ENCODE data around the gene TBX19.

TBX19 gene

DNA sequence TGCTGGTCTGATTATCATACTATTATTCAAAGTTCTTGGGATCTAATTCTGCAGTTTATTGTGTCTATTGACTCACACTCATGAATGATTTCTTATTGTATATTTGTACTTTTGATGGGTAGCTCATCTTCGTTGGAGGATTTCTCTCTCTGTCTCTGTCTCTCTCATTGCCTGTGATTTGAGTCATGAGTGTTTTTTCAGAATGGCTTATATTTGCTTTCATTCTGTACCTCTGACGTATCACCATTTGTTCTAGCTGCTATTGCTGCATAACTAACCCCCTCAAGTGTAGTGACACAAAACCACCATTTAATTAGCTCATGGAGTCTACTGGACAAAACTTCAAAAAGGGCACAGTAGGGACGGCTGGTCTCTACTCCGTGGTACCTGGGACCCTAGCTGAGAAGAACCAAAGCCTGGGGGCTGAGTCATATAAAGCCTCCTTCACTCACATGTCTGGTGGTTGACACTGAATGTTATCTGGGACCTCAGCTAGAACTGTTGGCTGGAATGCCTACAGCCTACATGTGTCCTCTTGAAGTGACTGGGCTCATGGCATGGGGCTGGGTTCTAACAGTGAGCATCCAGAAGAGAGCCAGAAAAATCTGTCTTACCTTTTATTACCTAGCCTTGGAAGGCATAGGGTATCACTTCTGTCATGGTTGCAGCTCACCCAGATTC, 44.2 kb downstream of the TBX19 start:
- DNase-seq, result no peak
- no peak overlapping the region for H2AFZ ChIP-seq (ENCODE audit: low read depth, low read length)
- H2AK5ac ChIP-seq (ENCODE audit: low read length, severe bottlenecking), result no peak overlapping the region
- no peaks in the 10 kb centered on the region for H3K4me1 ChIP-seq (ENCODE audit: control insufficient read depth, insufficient read depth, low read depth, low read length)
- H3K14ac ChIP-seq (ENCODE audit: low read length in 2 of 2), result no peak overlapping the region
- 88% methylated on average over 4 of the region's 4 CpGs for WGBS
- H3K18ac ChIP-seq (ENCODE audit: low read depth in 1 of 2, low read length in 2 of 2), result no peak overlapping the region
- no peak overlapping the region for H4K91ac ChIP-seq (ENCODE audit: low read length)
- no peak overlapping the region for H2BK120ac ChIP-seq (ENCODE audit: low read depth, low read length)
- no peak overlapping the region for H3K4me2 ChIP-seq (ENCODE audit: low read length, poor library complexity, severe bottlenecking)
- no peak overlapping the region for H3K4me3 ChIP-seq (ENCODE audit: insufficient read depth in 1 of 2, low read depth in 1 of 2, low read length in 2 of 2)
- H2BK12ac ChIP-seq (ENCODE audit: low read length in 2 of 2), result no peak overlapping the region
- no peak overlapping the region for H2BK5ac ChIP-seq (ENCODE audit: low read depth, low read length, poor library complexity, severe bottlenecking)
- H2BK15ac ChIP-seq (ENCODE audit: low read depth, poor library complexity, severe bottlenecking), result no peak overlapping the region
- no peaks in the 10 kb centered on the region for H3K36me3 ChIP-seq (ENCODE audit: control insufficient read depth in 1 of 2, insufficient read depth in 2 of 2, low read depth in 1 of 2, low read length in 2 of 2)
- H3K23ac ChIP-seq (ENCODE audit: low read length in 2 of 2), result no peak overlapping the region
- no peak overlapping the region for H3K27ac ChIP-seq (ENCODE audit: low read length, poor library complexity, severe bottlenecking)
- no peaks in the 10 kb centered on the region for H3K79me1 ChIP-seq (replicated peaks; ENCODE audit: low read length, poor library complexity, severe bottlenecking)
- no peaks in the 10 kb centered on the region for H3K27me3 ChIP-seq (ENCODE audit: control insufficient read depth in 1 of 2, insufficient read depth in 1 of 2, low read length in 2 of 2)
- H3K9me3 ChIP-seq (ENCODE audit: control insufficient read depth, low read length), result peaks cover 3% of the 10 kb centered on the region
- H3K9ac ChIP-seq (ENCODE audit: low read length), result no peak overlapping the region
- no peak overlapping the region for H3K4ac ChIP-seq (ENCODE audit: low read depth in 1 of 2, low read length in 2 of 2)
- H4K8ac ChIP-seq (ENCODE audit: low read length), result no peak overlapping the region

DNA sequence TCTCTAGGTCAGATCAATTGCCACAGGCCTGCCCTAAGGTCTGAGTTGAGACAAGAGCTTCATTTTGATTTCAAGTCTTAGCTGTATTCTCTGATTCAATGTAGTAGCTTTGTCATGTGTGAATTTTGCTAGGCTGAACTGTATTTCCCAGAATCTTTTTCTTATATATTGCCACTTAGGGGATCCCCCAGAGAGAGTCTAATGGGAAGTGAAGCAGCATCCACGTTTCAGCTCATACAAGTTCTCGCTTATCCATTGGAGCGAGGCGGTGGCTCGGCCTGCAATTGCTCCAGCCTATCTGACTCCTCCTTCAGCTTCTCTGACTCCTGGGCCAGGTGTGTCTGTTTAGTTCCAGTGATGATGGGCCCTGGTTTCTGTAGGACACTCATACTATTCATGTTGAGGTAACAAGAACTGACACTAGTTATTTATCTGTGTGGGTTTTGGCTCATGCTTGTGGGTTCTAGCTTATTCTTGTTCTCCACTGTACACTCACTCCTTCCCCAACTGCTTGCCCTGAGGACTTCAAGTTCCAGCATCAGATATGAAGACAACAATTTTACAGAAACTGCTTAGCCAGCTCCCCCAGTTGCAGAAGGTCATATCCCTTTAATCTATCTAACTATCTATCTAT, 48.2 kb downstream of the TBX19 start:
- H3K27ac ChIP-seq (ENCODE audit: low read length, poor library complexity, severe bottlenecking), result no peak overlapping the region
- no peaks in the 10 kb centered on the region for H3K4me1 ChIP-seq (ENCODE audit: control insufficient read depth, insufficient read depth, low read depth, low read length)
- H3K23ac ChIP-seq (ENCODE audit: low read length in 2 of 2), result no peak overlapping the region
- no peak overlapping the region for H3K18ac ChIP-seq (ENCODE audit: low read depth in 1 of 2, low read length in 2 of 2)
- H3K4me3 ChIP-seq (ENCODE audit: insufficient read depth in 1 of 2, low read depth in 1 of 2, low read length in 2 of 2), result no peak overlapping the region
- peaks cover 3% of the 10 kb centered on the region for H3K9me3 ChIP-seq (ENCODE audit: control insufficient read depth, low read length)
- H4K91ac ChIP-seq (ENCODE audit: low read length), result no peak overlapping the region
- H3K4ac ChIP-seq (ENCODE audit: low read depth in 1 of 2, low read length in 2 of 2), result no peak overlapping the region
- DNase-seq, result no peak
- H2AFZ ChIP-seq (ENCODE audit: low read depth, low read length), result no peak overlapping the region
- no peak overlapping the region for H3K4me2 ChIP-seq (ENCODE audit: low read length, poor library complexity, severe bottlenecking)
- H2BK15ac ChIP-seq (ENCODE audit: low read depth, poor library complexity, severe bottlenecking), result no peak overlapping the region
- H4K8ac ChIP-seq (ENCODE audit: low read length), result no peak overlapping the region
- no peak overlapping the region for H3K14ac ChIP-seq (ENCODE audit: low read length in 2 of 2)
- H3K36me3 ChIP-seq (ENCODE audit: control insufficient read depth in 1 of 2, insufficient read depth in 2 of 2, low read depth in 1 of 2, low read length in 2 of 2), result no peaks in the 10 kb centered on the region
- H3K79me1 ChIP-seq (replicated peaks; ENCODE audit: low read length, poor library complexity, severe bottlenecking), result no peaks in the 10 kb centered on the region
- no peak overlapping the region for H2BK120ac ChIP-seq (ENCODE audit: low read depth, low read length)
- H2AK5ac ChIP-seq (ENCODE audit: low read length, severe bottlenecking), result no peak overlapping the region
- no peak overlapping the region for H3K9ac ChIP-seq (ENCODE audit: low read length)
- no peak overlapping the region for H2BK5ac ChIP-seq (ENCODE audit: low read depth, low read length, poor library complexity, severe bottlenecking)
- WGBS, result 95% methylated on average over 5 of the region's 5 CpGs
- no peaks in the 10 kb centered on the region for H3K27me3 ChIP-seq (ENCODE audit: control insufficient read depth in 1 of 2, insufficient read depth in 1 of 2, low read length in 2 of 2)
- no peak overlapping the region for H2BK12ac ChIP-seq (ENCODE audit: low read length in 2 of 2)

DNA sequence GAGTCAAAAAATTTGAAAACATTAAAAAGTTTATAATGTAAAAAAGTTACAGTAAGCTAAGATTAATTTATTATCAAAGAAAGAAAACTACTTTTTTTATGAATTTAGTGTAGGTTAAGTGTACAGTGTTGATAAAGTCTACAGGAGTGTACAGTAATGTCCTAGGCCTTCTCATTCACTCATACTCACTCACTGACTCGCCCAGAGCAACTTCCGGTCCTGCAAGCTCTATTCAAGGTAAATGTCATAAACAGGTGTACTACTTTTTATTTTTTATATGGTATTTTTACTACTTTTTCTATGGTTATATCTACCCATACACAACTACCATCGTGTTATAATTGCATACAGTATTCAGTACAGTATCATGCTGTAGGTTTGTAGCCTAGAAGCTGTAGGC, 49.6 kb downstream of the TBX19 start:
- no peak overlapping the region for H2AFZ ChIP-seq (ENCODE audit: low read depth, low read length)
- no CpG with 5 or more reads among the region's 3 CpGs for WGBS
- no peak overlapping the region for H3K23ac ChIP-seq (ENCODE audit: low read length in 2 of 2)
- no peak overlapping the region for H3K18ac ChIP-seq (ENCODE audit: low read depth in 1 of 2, low read length in 2 of 2)
- no peak overlapping the region for H3K27ac ChIP-seq (ENCODE audit: low read length, poor library complexity, severe bottlenecking)
- H2BK120ac ChIP-seq (ENCODE audit: low read depth, low read length), result no peak overlapping the region
- H2BK12ac ChIP-seq (ENCODE audit: low read length in 2 of 2), result no peak overlapping the region
- no peak overlapping the region for H3K14ac ChIP-seq (ENCODE audit: low read length in 2 of 2)
- no peak overlapping the region for H2AK5ac ChIP-seq (ENCODE audit: low read length, severe bottlenecking)
- DNase-seq, result no peak
- no peak overlapping the region for H3K4me3 ChIP-seq (ENCODE audit: insufficient read depth in 1 of 2, low read depth in 1 of 2, low read length in 2 of 2)
- H2BK15ac ChIP-seq (ENCODE audit: low read depth, poor library complexity, severe bottlenecking), result no peak overlapping the region
- no peak overlapping the region for H3K4ac ChIP-seq (ENCODE audit: low read depth in 1 of 2, low read length in 2 of 2)
- H3K4me2 ChIP-seq (ENCODE audit: low read length, poor library complexity, severe bottlenecking), result no peak overlapping the region
- H4K91ac ChIP-seq (ENCODE audit: low read length), result no peak overlapping the region
- no peaks in the 10 kb centered on the region for H3K36me3 ChIP-seq (ENCODE audit: control insufficient read depth in 1 of 2, insufficient read depth in 2 of 2, low read depth in 1 of 2, low read length in 2 of 2)
- H3K79me1 ChIP-seq (replicated peaks; ENCODE audit: low read length, poor library complexity, severe bottlenecking), result no peaks in the 10 kb centered on the region
- no peak overlapping the region for H2BK5ac ChIP-seq (ENCODE audit: low read depth, low read length, poor library complexity, severe bottlenecking)
- no peak overlapping the region for H4K8ac ChIP-seq (ENCODE audit: low read length)
- H3K4me1 ChIP-seq (ENCODE audit: control insufficient read depth, insufficient read depth, low read depth, low read length), result no peaks in the 10 kb centered on the region
- H3K9me3 ChIP-seq (ENCODE audit: control insufficient read depth, low read length), result no peaks in the 10 kb centered on the region
- H3K27me3 ChIP-seq (ENCODE audit: control insufficient read depth in 1 of 2, insufficient read depth in 1 of 2, low read length in 2 of 2), result no peaks in the 10 kb centered on the region
- H3K9ac ChIP-seq (ENCODE audit: low read length), result no peak overlapping the region

DNA sequence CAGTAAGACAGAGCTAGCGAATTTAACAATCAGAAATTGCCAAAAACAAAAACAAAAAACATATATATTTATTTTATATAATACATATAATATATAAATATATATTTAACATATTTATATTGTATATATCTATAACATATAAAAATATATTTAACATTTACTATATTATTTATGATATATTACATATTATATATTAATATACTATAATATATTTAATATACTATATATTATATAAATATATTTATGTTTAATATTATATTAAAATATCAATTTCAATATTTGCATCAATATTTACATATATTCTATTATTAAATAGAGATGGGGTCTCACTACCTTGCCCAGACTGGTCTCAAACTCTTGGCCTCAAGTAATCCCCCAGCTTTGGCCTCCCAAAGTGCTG, 50.9 kb downstream of the TBX19 start:
- Histone ChIP-seq H3K27ac (ENCODE audit: low read length, poor library complexity, severe bottlenecking) (no peak overlapping the region), H3K18ac (ENCODE audit: low read depth in 1 of 2, low read length in 2 of 2) (no peak overlapping the region), H3K9me3 (ENCODE audit: control insufficient read depth, low read length) (no peaks in the 10 kb centered on the region), H3K4me2 (ENCODE audit: low read length, poor library complexity, severe bottlenecking) (no peak overlapping the region), H2AK5ac (ENCODE audit: low read length, severe bottlenecking) (no peak overlapping the region), H3K27me3 (ENCODE audit: control insufficient read depth in 1 of 2, insufficient read depth in 1 of 2, low read length in 2 of 2) (no peaks in the 10 kb centered on the region), H2AFZ (ENCODE audit: low read depth, low read length) (no peak overlapping the region), H3K14ac (ENCODE audit: low read length in 2 of 2) (no peak overlapping the region), H4K91ac (ENCODE audit: low read length) (no peak overlapping the region), H2BK12ac (ENCODE audit: low read length in 2 of 2) (no peak overlapping the region), H3K23ac (ENCODE audit: low read length in 2 of 2) (no peak overlapping the region), H3K4ac (ENCODE audit: low read depth in 1 of 2, low read length in 2 of 2) (no peak overlapping the region), H3K36me3 (ENCODE audit: control insufficient read depth in 1 of 2, insufficient read depth in 2 of 2, low read depth in 1 of 2, low read length in 2 of 2) (no peaks in the 10 kb centered on the region), H2BK5ac (ENCODE audit: low read depth, low read length, poor library complexity, severe bottlenecking) (no peak overlapping the region), H3K4me1 (ENCODE audit: control insufficient read depth, insufficient read depth, low read depth, low read length) (no peaks in the 10 kb centered on the region), H4K8ac (ENCODE audit: low read length) (no peak overlapping the region), H2BK120ac (ENCODE audit: low read depth, low read length) (no peak overlapping the region), H2BK15ac (ENCODE audit: low read depth, poor library complexity, severe bottlenecking) (no peak overlapping the region), H3K4me3 (ENCODE audit: insufficient read depth in 1 of 2, low read depth in 1 of 2, low read length in 2 of 2) (no peak overlapping the region), H3K79me1 (replicated peaks; ENCODE audit: low read length, poor library complexity, severe bottlenecking) (no peaks in the 10 kb centered on the region), H3K9ac (ENCODE audit: low read length) (no peak overlapping the region)
- DNase-seq, result no peak
- no CpG with 5 or more reads among the region's 1 CpG for WGBS
